A549 treated with CpdA at 1 μM for 4 hours (cell line): ENCODE results near the gene RNU1-1. TPM values are rescaled to one million over a fixed set of nuclear protein-coding genes. Genes with fewer than 3 reads are reported as not detected.

ENCODE experiments used
- total RNA-seq: library from RNA; stranded (reverse); fragments of 200-300 nt; extraction: Qiagen RNA extraction; gene quantifications from 5 replicates; pipeline ENCODE4 v1.2.3, GENCODE V29; 2022; ENCODE audit warnings: low read depth

The RNU1-1 gene
- not detected in 5 replicates for total RNA-seq

GRCh38 chr1:16514107-16515055 lies at the start of gene RNU1-1:
Gene RNU1-1 (minus strand): TSS chr1:16514285.

Other genes starting within 250 kb of the RNU1-1 start
- 8.6 to 9.3 TPM (median 8.7 TPM) in 5 replicates for gene FBXO42, start 161.8 kb downstream of the RNU1-1 start, total RNA-seq
- gene SZRD1, start 147.0 kb downstream of the RNU1-1 start, total RNA-seq, result 75.5 to 95.8 TPM (median 89.8 TPM) in 5 replicates
- gene SPATA21, start 76.9 kb downstream of the RNU1-1 start, total RNA-seq, result 0.06 to 0.12 TPM (median 0.09 TPM) in 4 of 5 replicates, not detected in the other
- 40.3 to 42.7 TPM (median 40.6 TPM) in 5 replicates for gene NECAP2, start 73.6 kb downstream of the RNU1-1 start, total RNA-seq
- gene NBPF1, start 99.3 kb upstream of the RNU1-1 start, total RNA-seq, result 15.4 to 23.6 TPM (median 22.8 TPM) in 5 replicates
- gene RNU1-3, start 152.7 kb upstream of the RNU1-1 start, total RNA-seq, result not detected in 5 replicates
- not detected in 5 replicates for gene RNU1-4, start 226.2 kb upstream of the RNU1-1 start, total RNA-seq